HepG2 (cell line): ENCODE measurements around the gene PRSS48. TPM values are rescaled to one million over a fixed set of nuclear protein-coding genes. Genes with fewer than 3 reads are reported as not detected.
A peak's percentile ranks its signal among the peaks of the same experiment; 100 is the strongest.

Experiments used
- AFF4 ChIP-seq: sonication (generic); formaldehyde crosslinking; IDR thresholded peaks from 2 replicates; pipeline ENCODE4 v1.4.0; 2020; ENCODE audit warnings: missing genetic modification reagents
- ATF2 ChIP-seq: sonication (generic); formaldehyde crosslinking; IDR thresholded peaks from 2 replicates; pipeline ENCODE4 v1.4.0; 2020; ENCODE audit warnings: missing genetic modification reagents
- ATF3 ChIP-seq: sonication (generic); formaldehyde crosslinking; IDR thresholded peaks from 2 replicates; pipeline ENCODE4 v1.4.0; 2020; ENCODE audit warnings: missing genetic modification reagents
- FOXO4 ChIP-seq: sonication (generic); formaldehyde crosslinking; conservative IDR thresholded peaks from 2 replicates; pipeline ENCODE4 v1.8.1; 2023; ENCODE audit warnings: missing genetic modification reagents
- ISL2 ChIP-seq: sonication (generic); formaldehyde crosslinking; IDR thresholded peaks from 2 replicates; pipeline ENCODE4 v1.5.0; 2020; ENCODE audit warnings: missing genetic modification reagents
- MEIS2 ChIP-seq: sonication (generic); formaldehyde crosslinking; IDR thresholded peaks from 2 replicates; pipeline ENCODE4 v1.9.0; 2021; ENCODE audit warnings: mild to moderate bottlenecking, missing genetic modification reagents
- MIER3 ChIP-seq: IDR thresholded peaks from 2 replicates; pipeline ENCODE4 v1.6.1; 2016; ENCODE audit warnings: missing compliant biosample characterization, borderline replicate concordance
- NFKBIZ ChIP-seq: IDR thresholded peaks from 2 replicates; pipeline ENCODE4 v1.6.1; 2018; ENCODE audit warnings: missing genetic modification reagents, missing compliant biosample characterization
- NONO ChIP-seq, 2 experiments: fragments of 450-650 bp in 1 of 2; sonication (generic) in 1 of 2; formaldehyde crosslinking in 1 of 2; IDR thresholded peaks in 1 of 2; conservative IDR thresholded peaks in 1 of 2; 2 replicates each; pipeline versions ENCODE4 v1.6.1 to v1.8.0; 2017 to 2022; ENCODE audit warnings: mild to moderate bottlenecking in 1 of 2, missing genetic modification reagents in 1 of 2, moderate library complexity in 1 of 2
- PITX1 ChIP-seq: sonication (generic); formaldehyde crosslinking; IDR thresholded peaks from 2 replicates; pipeline ENCODE4 v1.5.1; 2020; ENCODE audit warnings: mild to moderate bottlenecking, missing genetic modification reagents
- SAFB2 ChIP-seq: sonication (generic); formaldehyde crosslinking; IDR thresholded peaks from 2 replicates; pipeline ENCODE4 v1.5.1; 2020; ENCODE audit warnings: missing genetic modification reagents, low read depth, mild to moderate bottlenecking, borderline replicate concordance
- SP1 ChIP-seq, 2 experiments: fragments of 450-650 bp in 1 of 2; sonication (generic) in 1 of 2; formaldehyde crosslinking in 1 of 2; IDR thresholded peaks; 2 replicates each; pipeline versions ENCODE4 v1.4.0 to v1.6.1; 2016 to 2020; ENCODE audit warnings: missing genetic modification reagents in 1 of 2
- SP2 ChIP-seq: sonication (generic); formaldehyde crosslinking; IDR thresholded peaks from 2 replicates; pipeline ENCODE4 v1.5.1; 2020; ENCODE audit warnings: mild to moderate bottlenecking, missing genetic modification reagents
- STAT6 ChIP-seq: sonication (generic); formaldehyde crosslinking; IDR thresholded peaks from 2 replicates; pipeline ENCODE4 v1.4.0; 2020; ENCODE audit warnings: missing genetic modification reagents, mild to moderate bottlenecking, borderline replicate concordance
- ZKSCAN8 ChIP-seq: IDR thresholded peaks from 2 replicates; pipeline ENCODE4 v1.6.1; 2016; ENCODE audit warnings: borderline replicate concordance, missing genetic modification reagents, missing compliant biosample characterization
- ZNF567 ChIP-seq: sonication (generic); formaldehyde crosslinking; IDR thresholded peaks from 2 replicates; pipeline ENCODE4 v1.8.1; 2023; ENCODE audit warnings: mild to moderate bottlenecking, missing genetic modification reagents, borderline replicate concordance
- ZNF644 ChIP-seq: IDR thresholded peaks from 2 replicates; pipeline ENCODE4 v1.6.1; 2016; ENCODE audit warnings: low read depth
- polyA plus RNA-seq, 8 experiments: library from polyadenylated mRNA; depleted of rRNA in 3 of 8; stranded (reverse) in 7 of 8; unstranded in 1 of 8; fragments of >200 nt; fragmentation: Illumina TruSeq in 4 of 8; extraction: Trizol in 4 of 8; gene quantifications; 2 replicates each; pipeline versions ENCODE4 v1.2.1 to v1.2.3, GENCODE V29; 2011 to 2016; ENCODE audit warnings: low read depth in 4 of 8, missing spikeins in 1 of 8, mixed read lengths in 1 of 8; ENCODE audit not compliant: insufficient read depth in 1 of 8
- total RNA-seq, 5 experiments: library from RNA; depleted of rRNA; stranded (reverse); fragments of >200 nt; fragmentation: Illumina TruSeq; extraction: Trizol; gene quantifications; 2 replicates each; pipeline ENCODE4 v1.2.3, GENCODE V29; 2016; ENCODE audit warnings: low read depth in 1 of 5

The PRSS48 gene
- total and polyA plus RNA-seq, 2 of the 13 experiments (the other 11 are each of a cell fraction or from before 2014, with no cell fraction given), result not detected

GRCh38 chr4:151251603-151252304, 25.2 kb upstream of the PRSS48 start (continued):
- peak; percentile 34; the same call in 1 of the 2 replicates for TF ChIP-seq ZKSCAN8
- TF ChIP-seq FOXO4 (CRISPR knock-in tag), result no peak
- TF ChIP-seq ZNF567, result 0 out of 2 replicates have a peak, but pooled peaks have one; percentile 63
- peak; percentile 38; the same call in 1 of the 2 replicates for TF ChIP-seq MIER3 (CRISPR knock-in tag)
- TF ChIP-seq SP2 (CRISPR knock-in tag), result no peak
- TF ChIP-seq ATF3 (CRISPR knock-in tag), result peak; percentile 50; the same call in 1 of the 2 replicates
- no peak for TF ChIP-seq SAFB2 (CRISPR knock-in tag)
- TF ChIP-seq STAT6 (CRISPR knock-in tag), result 0 out of 2 replicates have a peak, but pooled peaks have one; percentile 78
- no peak for TF ChIP-seq NONO (IDR thresholded peaks at IDR 0.05)
- peak; percentile 49; the same call in 1 of the 2 replicates for TF ChIP-seq NONO (CRISPR knock-in tag; conservative IDR thresholded peaks at IDR 0.05)
- TF ChIP-seq AFF4 (CRISPR knock-in tag), result no peak
- TF ChIP-seq SP1 (IDR thresholded peaks at IDR 0.05), result no peak
- TF ChIP-seq SP1 (CRISPR knock-in tag; IDR thresholded peaks at IDR 0.05), result no peak
- TF ChIP-seq ISL2, result peak; percentile 89
- peak; percentile 81; the same call in 1 of the 2 replicates for TF ChIP-seq ZNF644 (CRISPR knock-in tag)
- TF ChIP-seq NFKBIZ (CRISPR knock-in tag), result peak; percentile 72; the same call in 1 of the 2 replicates
- TF ChIP-seq ATF2 (CRISPR knock-in tag), result peak; percentile 55; the same call in 1 of the 2 replicates
- TF ChIP-seq PITX1 (CRISPR knock-in tag), result peak; percentile 70; the same call in 1 of the 2 replicates
- TF ChIP-seq MEIS2 (CRISPR knock-in tag), result peak; percentile 45; the same call in 1 of the 2 replicates
